HuH-7.5 (cell line): ENCODE data around the gene ZNF385C.

Experiments
- DNase-seq: peaks from one replicate; pipeline ENCODE4 v3.0.0; 2011; ENCODE audit warnings: low spot score

Gene ZNF385C

GRCh38 chr17:41988418-41988817 lies 109.9 kb downstream of the ZNF385C start:
- DNase-seq: no peak

DNA sequence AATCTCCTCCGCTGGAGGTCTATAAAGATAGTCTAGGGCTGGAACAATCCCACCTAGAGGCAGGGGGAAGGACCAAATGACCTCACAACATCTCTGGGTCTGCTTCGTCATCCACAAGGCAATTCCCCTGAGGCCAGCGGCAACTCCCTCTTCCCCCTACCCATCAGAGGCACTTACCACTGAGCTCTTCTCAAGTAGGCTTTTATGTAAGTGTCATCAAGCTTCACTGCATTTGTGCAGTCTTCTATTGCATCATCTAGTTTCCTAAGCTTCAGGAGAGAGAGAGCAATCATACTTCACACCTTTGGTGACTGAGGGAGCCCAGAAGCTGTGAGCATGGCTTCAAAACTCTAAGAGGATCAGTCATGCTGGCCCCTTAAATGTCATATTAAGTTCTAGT lies 110.6 kb downstream of the ZNF385C start:
- DNase-seq: no peak

- DNase-seq: no peak
Measured at GRCh38 chr17:41986634-41987033, 111.6 kb downstream of the ZNF385C start.

DNA sequence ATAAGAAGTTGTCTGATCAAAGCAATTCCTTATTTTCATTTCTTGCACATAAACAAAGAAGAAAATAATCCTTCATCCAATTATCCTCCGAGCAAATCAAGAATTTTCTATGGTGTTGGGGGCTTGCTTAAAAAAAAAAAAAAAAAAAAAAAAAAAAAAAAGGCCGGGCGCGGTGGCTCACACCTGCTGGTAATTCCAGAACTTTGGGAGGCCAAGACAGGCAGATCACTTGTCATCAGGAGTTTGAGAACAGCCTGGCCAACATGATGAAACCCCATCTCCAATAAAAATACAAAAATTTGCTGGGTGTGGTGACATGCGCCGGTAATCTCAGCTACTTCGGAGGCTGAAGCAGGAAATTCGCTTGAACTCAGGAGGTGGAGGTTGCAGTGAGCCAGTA lies 112.4 kb downstream of the ZNF385C start:
- no peak for DNase-seq

GRCh38 chr17:41984454-41984853 lies 113.8 kb downstream of the ZNF385C start:
- no peak for DNase-seq

DNA sequence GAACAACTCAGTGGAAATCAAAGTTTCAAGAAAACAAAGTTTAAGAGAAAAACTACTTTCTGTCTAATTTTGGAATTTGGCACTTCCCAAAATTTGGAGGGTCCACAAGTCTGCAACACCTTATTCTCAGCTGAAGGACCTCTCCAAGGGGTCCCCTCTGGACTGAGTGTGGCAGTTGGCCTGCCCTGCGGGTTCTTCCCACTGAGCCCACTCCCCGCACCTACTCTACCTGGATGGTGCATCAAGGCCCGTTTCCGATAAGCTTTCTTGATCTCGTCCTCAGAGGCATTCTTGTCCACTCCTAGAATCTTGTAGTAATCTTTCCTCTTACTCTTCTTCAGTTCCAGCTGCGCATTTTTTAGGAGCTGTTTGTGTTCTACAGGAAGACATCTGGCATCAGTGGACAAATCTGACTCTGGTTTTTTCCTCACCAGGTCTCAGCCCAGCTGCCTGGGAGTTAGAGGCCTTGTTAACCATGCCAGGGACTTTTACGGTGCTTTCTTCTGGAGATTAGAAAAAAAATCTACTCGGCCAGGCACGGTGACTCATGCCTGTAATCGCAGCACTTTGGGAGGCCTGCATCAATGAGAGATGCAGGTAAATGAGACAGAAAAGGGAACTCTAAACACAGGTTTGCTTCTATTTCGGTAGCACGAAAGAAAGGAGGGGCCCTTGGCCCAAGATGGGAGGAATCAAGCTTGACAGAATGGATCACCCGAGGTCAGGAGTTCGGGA lies 116.1 kb downstream of the ZNF385C start:
- DNase-seq: no peak

DNA sequence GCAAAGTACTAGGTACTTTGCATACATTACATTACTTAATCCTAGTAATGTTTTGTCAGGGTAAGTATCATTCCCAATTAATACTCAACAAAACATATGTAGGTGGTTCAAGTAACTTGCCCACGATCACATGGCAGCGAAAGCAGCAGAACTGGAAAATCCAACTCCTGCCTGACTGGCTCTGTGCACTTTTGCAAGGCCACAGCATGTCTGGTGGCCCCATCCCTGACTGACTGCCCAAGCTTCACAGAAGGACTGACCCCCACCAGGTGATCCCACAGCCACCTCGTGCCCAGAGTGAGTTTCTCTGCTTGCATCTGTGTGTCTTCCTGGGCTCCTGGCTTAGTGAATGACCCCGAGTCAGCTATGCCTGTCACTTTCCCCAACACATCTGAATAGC lies 120.3 kb downstream of the ZNF385C start:
- no peak for DNase-seq

- no peak for DNase-seq
Measured at GRCh38 chr17:41976142-41976768, 122.0 kb downstream of the ZNF385C start.
